Testis (tissue), 2 donors: ENCODE measurements around the gene SKI.

Source experiments
- CTCF ChIP-seq, 3 experiments: fragments of 450-650 bp in 2 of 3; fragments of 200-600 bp in 1 of 3; sonication (generic) in 1 of 3; IDR thresholded peaks; one replicate each; pipeline ENCODE4 v1.5.1; 2016 to 2019; ENCODE audit warnings: antibody characterized with exemption in 3 of 3, mild to moderate bottlenecking in 2 of 3, moderate library complexity in 1 of 3
- POLR2A ChIP-seq: fragments of 450-650 bp; IDR thresholded peaks from one replicate; pipeline ENCODE4 v1.6.1; 2017; ENCODE audit warnings: antibody characterized with exemption, mild to moderate bottlenecking, moderate library complexity

- no peak for TF ChIP-seq CTCF (IDR thresholded peaks at IDR 0.05)
- TF ChIP-seq POLR2A: no peak
These were observed 106.9 kb downstream of the SKI start for GRCh38 chr1:2334883-2335534.
